Measurements from ENCODE around the gene TESK2. TPM values are rescaled to one million over a fixed set of nuclear protein-coding genes. Genes with fewer than 3 reads are reported as not detected.
"Not testable (repeated sequence)": the region's sequence is repeated elsewhere in the genome, so short reads cannot be mapped to it uniquely, and the experiment has no call there.

TESK2 gene
- total RNA-seq, 4 donors from 2014 or later, result 16.5 to 30.5 (median 23.2) TPM

DNA sequence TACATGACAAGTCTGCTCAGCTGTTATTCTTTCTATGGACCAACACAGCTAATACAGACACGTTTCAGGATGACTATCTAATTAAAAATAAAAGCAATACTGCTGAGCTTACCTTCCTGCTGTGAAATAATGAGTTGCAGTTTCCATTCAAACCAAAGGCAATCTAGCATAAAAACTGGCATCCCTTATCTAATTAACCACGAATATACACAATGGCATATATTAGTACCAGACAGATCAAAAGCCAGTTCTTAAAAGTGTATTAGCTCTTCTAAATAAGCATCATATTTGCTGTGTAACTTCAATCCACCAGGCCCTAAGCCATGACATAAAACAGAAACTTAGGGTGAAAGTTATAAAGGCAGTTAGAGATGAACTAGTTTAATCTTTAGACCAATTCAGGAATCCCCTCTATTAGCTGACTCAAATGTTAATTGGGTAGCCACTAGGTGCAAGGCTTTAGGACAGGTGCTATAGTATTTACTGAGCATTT lies 20.6 kb downstream of the TESK2 start:
- H3K4me1 ChIP-seq, result no peaks in the 10 kb centered on the region
- no peak overlapping the region for H3K4me3 ChIP-seq

DNA sequence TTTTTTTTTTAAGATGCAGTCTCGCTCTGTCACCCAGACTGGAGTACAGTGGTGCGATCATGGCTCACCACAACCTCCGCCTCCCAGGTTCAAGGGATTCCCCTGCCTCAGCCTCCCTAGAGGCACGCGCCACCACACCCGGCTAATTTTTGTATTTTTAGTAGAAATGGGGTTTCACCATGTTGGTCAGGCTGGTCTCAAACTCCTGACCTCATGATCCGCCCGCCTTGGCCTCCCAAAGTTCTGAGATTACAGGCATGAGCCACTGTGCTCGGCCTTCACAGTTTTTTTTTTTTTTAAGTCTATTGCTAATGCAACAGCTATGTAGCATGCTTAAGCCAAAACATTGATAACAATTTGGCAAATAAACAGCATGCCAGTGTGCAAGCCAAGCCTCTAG lies 23.6 kb downstream of the TESK2 start:
- H3K27me3 ChIP-seq, H3K9me3 ChIP-seq, DNase-seq, H3K27ac ChIP-seq, H3K4me1 ChIP-seq, H3K4me3 ChIP-seq, H3K36me3 ChIP-seq: not testable (repeated sequence)

More for the DNA sequence above, 20.6 kb downstream of the TESK2 start:
- Histone ChIP-seq H3K27me3 (no peaks in the 10 kb centered on the region), H3K9me3 (no peaks in the 10 kb centered on the region), H3K36me3 (no peaks in the 10 kb centered on the region), H3K27ac (no peak overlapping the region)
- TF ChIP-seq, protein P1, sequence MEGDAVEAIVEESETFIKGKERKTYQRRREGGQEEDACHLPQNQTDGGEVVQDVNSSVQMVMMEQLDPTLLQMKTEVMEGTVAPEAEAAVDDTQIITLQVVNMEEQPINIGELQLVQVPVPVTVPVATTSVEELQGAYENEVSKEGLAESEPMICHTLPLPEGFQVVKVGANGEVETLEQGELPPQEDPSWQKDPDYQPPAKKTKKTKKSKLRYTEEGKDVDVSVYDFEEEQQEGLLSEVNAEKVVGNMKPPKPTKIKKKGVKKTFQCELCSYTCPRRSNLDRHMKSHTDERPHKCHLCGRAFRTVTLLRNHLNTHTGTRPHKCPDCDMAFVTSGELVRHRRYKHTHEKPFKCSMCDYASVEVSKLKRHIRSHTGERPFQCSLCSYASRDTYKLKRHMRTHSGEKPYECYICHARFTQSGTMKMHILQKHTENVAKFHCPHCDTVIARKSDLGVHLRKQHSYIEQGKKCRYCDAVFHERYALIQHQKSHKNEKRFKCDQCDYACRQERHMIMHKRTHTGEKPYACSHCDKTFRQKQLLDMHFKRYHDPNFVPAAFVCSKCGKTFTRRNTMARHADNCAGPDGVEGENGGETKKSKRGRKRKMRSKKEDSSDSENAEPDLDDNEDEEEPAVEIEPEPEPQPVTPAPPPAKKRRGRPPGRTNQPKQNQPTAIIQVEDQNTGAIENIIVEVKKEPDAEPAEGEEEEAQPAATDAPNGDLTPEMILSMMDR (IDR thresholded peaks at IDR 0.05), result no peak
- DNase-seq, result no peak

DNA sequence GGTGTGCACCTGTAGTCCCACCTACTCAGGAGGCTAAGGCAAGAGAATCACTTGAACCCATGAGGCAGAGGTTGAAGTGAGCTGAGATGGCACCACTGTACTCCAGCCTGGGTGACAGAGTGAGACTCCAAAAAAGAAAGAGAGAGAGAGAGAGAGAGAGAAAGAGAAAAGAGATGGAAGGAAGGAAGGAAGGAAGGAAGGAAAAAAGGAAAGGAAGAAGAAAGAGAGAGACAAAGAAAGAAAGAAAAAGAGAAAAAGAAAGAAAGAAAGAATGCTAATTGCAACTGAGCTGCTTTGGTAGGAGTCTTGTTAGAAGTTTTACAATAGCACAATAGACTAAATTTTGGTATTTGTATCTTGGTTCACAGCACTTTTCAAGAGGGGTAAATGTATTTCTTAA lies 25.7 kb downstream of the TESK2 start:
- Histone ChIP-seq H3K4me1 (no peaks in the 10 kb centered on the region), H3K27me3 (no peaks in the 10 kb centered on the region), H3K4me3 (no peak overlapping the region), H3K27ac (no peak overlapping the region), H3K9me3 (no peaks in the 10 kb centered on the region), H3K36me3 (no peaks in the 10 kb centered on the region)
- no peak for TF ChIP-seq POLR2A (IDR thresholded peaks at IDR 0.05)
- TF ChIP-seq, protein P1 (IDR thresholded peaks at IDR 0.05), result no peak
- no peak for DNase-seq

DNA sequence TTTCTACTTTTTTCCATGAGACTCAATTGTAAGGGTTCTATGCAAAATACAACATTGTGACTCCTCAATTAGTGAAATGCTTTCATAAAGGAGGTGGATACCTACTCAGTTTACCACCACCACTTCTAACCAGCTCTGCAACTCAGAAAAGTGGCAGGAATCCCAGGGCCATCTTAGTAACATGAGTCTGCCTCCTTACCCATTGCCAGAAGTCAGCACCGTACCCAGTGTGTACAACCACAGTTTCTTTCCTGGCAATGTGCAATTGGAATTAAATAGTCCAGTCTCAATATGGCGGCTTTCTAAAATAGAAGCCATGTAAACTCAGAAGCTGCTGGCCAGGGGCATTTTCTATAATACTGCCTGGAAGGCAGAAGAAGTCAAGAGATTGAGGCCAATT lies 32.1 kb downstream of the TESK2 start:
- H3K36me3 ChIP-seq, result no peaks in the 10 kb centered on the region
- DNase-seq, result no peak
- TF ChIP-seq POLR2A (IDR thresholded peaks at IDR 0.05), result no peak
- TF ChIP-seq, protein P1 (IDR thresholded peaks at IDR 0.05), result no peak

DNA sequence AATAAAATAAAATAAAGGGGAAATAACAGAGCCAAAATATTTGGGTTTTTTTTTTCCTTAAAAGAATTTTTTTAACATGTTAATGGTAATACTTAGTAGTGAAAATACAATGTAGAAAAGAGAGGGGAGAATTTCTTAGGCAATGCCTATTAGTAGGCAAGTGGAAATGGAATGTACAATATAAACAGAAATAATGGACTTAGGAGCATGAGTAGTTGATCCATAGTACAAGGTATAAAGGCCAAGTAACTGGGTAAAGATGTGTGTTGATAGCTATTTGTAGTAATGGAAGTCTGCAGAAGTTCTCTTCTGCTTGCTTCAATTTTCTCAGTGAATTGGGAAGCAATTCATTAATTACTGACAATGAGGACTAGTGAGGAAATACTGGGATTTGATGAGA lies 34.4 kb downstream of the TESK2 start:
- TF ChIP-seq, protein P1 (IDR thresholded peaks at IDR 0.05), result no peak
- TF ChIP-seq POLR2A (IDR thresholded peaks at IDR 0.05), result no peak
- no peaks in the 10 kb centered on the region for H3K27me3 ChIP-seq
- H3K4me3 ChIP-seq, result no peak overlapping the region
- no peak for DNase-seq
- H3K9me3 ChIP-seq, result no peaks in the 10 kb centered on the region
- H3K36me3 ChIP-seq, result no peaks in the 10 kb centered on the region
- H3K4me1 ChIP-seq, result no peaks in the 10 kb centered on the region
- H3K27ac ChIP-seq, result no peak overlapping the region

More for the DNA sequence above, 32.1 kb downstream of the TESK2 start:
- H3K27ac ChIP-seq, result no peak overlapping the region
- H3K27me3 ChIP-seq, result no peaks in the 10 kb centered on the region
- no peak overlapping the region for H3K4me3 ChIP-seq
- H3K4me1 ChIP-seq, result no peaks in the 10 kb centered on the region
- no peaks in the 10 kb centered on the region for H3K9me3 ChIP-seq

DNA sequence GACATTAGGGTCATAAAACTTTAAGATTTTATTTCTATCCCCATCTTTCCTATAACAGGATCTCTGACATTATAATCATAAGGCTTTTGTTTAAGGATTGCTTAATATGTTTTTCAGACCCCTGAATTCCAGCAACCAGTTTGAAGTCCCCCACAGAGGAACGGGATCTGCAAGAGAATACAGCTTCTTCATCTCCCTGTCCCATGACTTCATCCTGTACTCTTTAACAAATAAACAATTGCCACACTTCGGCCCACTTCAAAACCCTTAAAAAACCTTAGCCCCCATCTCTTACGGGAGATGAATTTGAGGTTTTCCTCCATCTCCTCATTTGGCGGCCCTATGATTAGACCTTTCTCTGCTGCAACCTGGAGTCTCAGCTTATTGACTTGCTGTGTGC lies 35.8 kb downstream of the TESK2 start:
- no peak overlapping the region for H3K4me3 ChIP-seq

More for the DNA sequence above, 35.8 kb downstream of the TESK2 start:
- Histone ChIP-seq H3K4me1 (no peaks in the 10 kb centered on the region), H3K27me3 (no peaks in the 10 kb centered on the region), H3K27ac (no peak overlapping the region), H3K36me3 (no peaks in the 10 kb centered on the region), H3K9me3 (no peaks in the 10 kb centered on the region)
- no peak for TF ChIP-seq POLR2A (IDR thresholded peaks at IDR 0.05)
- TF ChIP-seq, protein P1 (IDR thresholded peaks at IDR 0.05), result no peak
- no peak for DNase-seq

All from Peyer's patch (tissue), 4 donors.